Skin epidermis (tissue), 12 donors: ENCODE measurements around the gene COPS6.

ENCODE experiments used
- H3K27ac ChIP-seq, 21 experiments: fragments of 200-600 bp; sonication (generic) in 11 of 21; one replicate each; pipeline ENCODE4 v1.5.0; 2020; ENCODE audit warnings: mild to moderate bottlenecking in 3 of 21, inconsistent platforms in 2 of 21, moderate library complexity in 2 of 21
- H3K4me3 ChIP-seq, 7 experiments: fragments of 200-600 bp; sonication (generic) in 2 of 7; one replicate each; pipeline ENCODE4 v1.5.0; 2020; ENCODE audit warnings: inconsistent platforms in 2 of 7, mild to moderate bottlenecking in 2 of 7, moderate library complexity in 1 of 7

The COPS6 gene

GRCh38 chr7:100088621-100089457 is at the start of gene COPS6:
Gene COPS6, plus strand, starts transcription at chr7:100088969. Its CDS starts 22 bp downstream, at chr7:100088991.
- peak within 1 kb of the TSS; percentile 31 to 96 (median 89) for H3K27ac ChIP-seq
- H3K4me3 ChIP-seq = peak within 1 kb of the TSS; percentile 60 to 83 (median 67)

GRCh38 chr7:100040575-100040974 is 48.2 kb upstream of the COPS6 start:
- H3K4me3 ChIP-seq = no peak overlapping the region
- no peak overlapping the region for H3K27ac ChIP-seq

GRCh38 chr7:100044718-100045117 is 44.1 kb upstream of the COPS6 start:
- H3K27ac ChIP-seq = no peak overlapping the region

GRCh38 chr7:100048680-100049079 is 40.1 kb upstream of the COPS6 start:
- Histone ChIP-seq H3K4me3 (no peak overlapping the region), H3K27ac (peak overlapping the region in 2 of 21 experiments; percentile 88 to 98)

More at GRCh38 chr7:100044718-100045117, 44.1 kb upstream of the COPS6 start:
- H3K4me3 ChIP-seq = no peak overlapping the region

GRCh38 chr7:100049441-100050291 is 39.1 kb upstream of the COPS6 start, which contains the start of gene ZSCAN21:
Gene ZSCAN21, plus strand, starts transcription at chr7:100049774. Its CDS starts 7,233 bp downstream, at chr7:100057007.
- H3K27ac ChIP-seq = peak within 1 kb of the TSS; percentile 76 to 98 (median 91)
- peak within 1 kb of the TSS; percentile 61 to 90 (median 76) for H3K4me3 ChIP-seq

GRCh38 chr7:100051611-100052010 is 37.2 kb upstream of the COPS6 start:
- Histone ChIP-seq H3K27ac (no peak overlapping the region), H3K4me3 (no peak overlapping the region)

GRCh38 chr7:100053215-100053614 is 35.6 kb upstream of the COPS6 start:
- Histone ChIP-seq H3K4me3 (no peak overlapping the region), H3K27ac (no peak overlapping the region)

- no peak overlapping the region for H3K27ac ChIP-seq
- H3K4me3 ChIP-seq = no peak overlapping the region
These were observed 31.8 kb upstream of the COPS6 start for GRCh38 chr7:100057006-100057405.

GRCh38 chr7:100059251-100059739 is 29.5 kb upstream of the COPS6 start:
- Histone ChIP-seq H3K4me3 (no peak overlapping the region), H3K27ac (no peak overlapping the region)

- Histone ChIP-seq H3K4me3 (no peak overlapping the region), H3K27ac (no peak overlapping the region)
These were observed 27.1 kb upstream of the COPS6 start for GRCh38 chr7:100061518-100062193.

GRCh38 chr7:100063376-100063775 is 25.4 kb upstream of the COPS6 start:
- Histone ChIP-seq H3K4me3 (no peak overlapping the region), H3K27ac (no peak overlapping the region)

GRCh38 chr7:100064162-100064561 is 24.6 kb upstream of the COPS6 start:
- Histone ChIP-seq H3K4me3 (no peak overlapping the region), H3K27ac (no peak overlapping the region)

- no peak overlapping the region for H3K27ac ChIP-seq
- no peak overlapping the region for H3K4me3 ChIP-seq
These were observed 23.1 kb upstream of the COPS6 start for GRCh38 chr7:100065452-100066186.

GRCh38 chr7:100066953-100067352 is 21.8 kb upstream of the COPS6 start:
- H3K27ac ChIP-seq = no peak overlapping the region

GRCh38 chr7:100069991-100070390 is 18.8 kb upstream of the COPS6 start:
- Histone ChIP-seq H3K4me3 (no peak overlapping the region), H3K27ac (no peak overlapping the region)

More at GRCh38 chr7:100066953-100067352, 21.8 kb upstream of the COPS6 start:
- H3K4me3 ChIP-seq = no peak overlapping the region

GRCh38 chr7:100071018-100071723 is 17.6 kb upstream of the COPS6 start:
- no peak overlapping the region for H3K4me3 ChIP-seq
- H3K27ac ChIP-seq = no peak overlapping the region

- H3K4me3 ChIP-seq = no peak overlapping the region
These were observed 16.3 kb upstream of the COPS6 start for GRCh38 chr7:100072462-100072861.

GRCh38 chr7:100074841-100075240 is 13.9 kb upstream of the COPS6 start:
- no peak overlapping the region for H3K4me3 ChIP-seq
- H3K27ac ChIP-seq = no peak overlapping the region

More at GRCh38 chr7:100072462-100072861, 16.3 kb upstream of the COPS6 start:
- no peak overlapping the region for H3K27ac ChIP-seq
